SK-N-SH treated with all-trans-retinoic acid at 6 μM for 48 hours (cell line): ENCODE measurements around the gene PTPRD.

Source experiments
- ATAC-seq: fragments of 200-7000 bp; cut with Tn5 transposase; 3 replicates; pipeline ENCODE4 v1.9.1; 2020; ENCODE audit warnings: mild to moderate bottlenecking, moderate library complexity
- CREB5 ChIP-seq: fragments of 250-450 bp; sonication (Bioruptor Pico); IDR thresholded peaks from 2 replicates; pipeline ENCODE4 v1.5.1; 2020; ENCODE audit warnings: low read depth, mild to moderate bottlenecking, moderate library complexity
- CSDC2 ChIP-seq: fragments of 250-450 bp; sonication (Bioruptor Pico); IDR thresholded peaks from 2 replicates; pipeline ENCODE4 v1.5.0; 2020; ENCODE audit warnings: mild to moderate bottlenecking, moderate library complexity
- CSRNP3 ChIP-seq: fragments of 250-450 bp; sonication (Bioruptor Pico); IDR thresholded peaks from 2 replicates; pipeline ENCODE4 v1.5.1; 2021; ENCODE audit warnings: mild to moderate bottlenecking, moderate library complexity
- ESRRG ChIP-seq: fragments of 250-450 bp; sonication (Bioruptor Pico); IDR thresholded peaks from 2 replicates; pipeline ENCODE4 v1.6.1; 2021; ENCODE audit warnings: mild to moderate bottlenecking
- GLIS3 ChIP-seq: fragments of 250-450 bp; sonication (Bioruptor Pico); IDR thresholded peaks from 2 replicates; pipeline ENCODE4 v1.5.0; 2020; ENCODE audit warnings: mild to moderate bottlenecking, moderate library complexity
- ISL1 ChIP-seq: fragments of 250-450 bp; sonication (Bioruptor Pico); IDR thresholded peaks from 2 replicates; pipeline ENCODE4 v2.1.2; 2022; ENCODE audit warnings: mild to moderate bottlenecking, moderate library complexity
- OSR1 ChIP-seq: fragments of 250-450 bp; sonication (Bioruptor Pico); IDR thresholded peaks from 2 replicates; pipeline ENCODE4 v1.8.0; 2022; ENCODE audit warnings: moderate library complexity, mild to moderate bottlenecking, inconsistent platforms
- PATZ1 ChIP-seq: fragments of 250-450 bp; sonication (Bioruptor Pico); IDR thresholded peaks from 2 replicates; pipeline ENCODE4 v1.8.0; 2020; ENCODE audit warnings: mild to moderate bottlenecking, moderate library complexity, borderline replicate concordance
- PPARA ChIP-seq: fragments of 250-450 bp; sonication (Bioruptor Pico); IDR thresholded peaks from 2 replicates; pipeline ENCODE4 v1.5.0; 2020; ENCODE audit warnings: mild to moderate bottlenecking, borderline replicate concordance
- RARB ChIP-seq: fragments of 250-450 bp; sonication (Bioruptor Pico); IDR thresholded peaks from 2 replicates; pipeline ENCODE4 v1.8.0; 2021; ENCODE audit warnings: mild to moderate bottlenecking, moderate library complexity
- SNAI2 ChIP-seq: fragments of 250-450 bp; sonication (Bioruptor Pico); IDR thresholded peaks from 2 replicates; pipeline ENCODE4 v1.5.0; 2020; ENCODE audit warnings: mild to moderate bottlenecking, moderate library complexity
- TSHZ2 ChIP-seq: fragments of 250-450 bp; sonication (Bioruptor Pico); IDR thresholded peaks from 2 replicates; pipeline ENCODE4 v1.5.0; 2020; ENCODE audit warnings: mild to moderate bottlenecking, moderate library complexity
- ZC3H10 ChIP-seq: fragments of 250-450 bp; sonication (Bioruptor Pico); IDR thresholded peaks from 2 replicates; pipeline ENCODE4 v1.5.1; 2021; ENCODE audit warnings: mild to moderate bottlenecking, moderate library complexity
- ZFP3 ChIP-seq: fragments of 250-450 bp; sonication (Bioruptor Pico); IDR thresholded peaks from 2 replicates; pipeline ENCODE4 v1.5.0; 2020; ENCODE audit warnings: mild to moderate bottlenecking, moderate library complexity
- ZFP30 ChIP-seq: fragments of 450-650 bp; formaldehyde crosslinking; IDR thresholded peaks from 2 replicates; pipeline ENCODE4 v1.5.0; 2022; ENCODE audit warnings: mild to moderate bottlenecking, moderate library complexity
- ZNF565 ChIP-seq: fragments of 450-650 bp; formaldehyde crosslinking; conservative IDR thresholded peaks from 2 replicates; pipeline ENCODE4 v1.5.0; 2020; ENCODE audit warnings: low read depth, mild to moderate bottlenecking, moderate library complexity
- ZNF8 ChIP-seq: fragments of 450-650 bp; formaldehyde crosslinking; IDR thresholded peaks from 2 replicates; pipeline ENCODE4 v1.5.0; 2020; ENCODE audit warnings: mild to moderate bottlenecking, moderate library complexity

The PTPRD gene

GRCh38 chr9:10032166-10032565 is 580.6 kb downstream of the PTPRD start (continued):
- no peak for TF ChIP-seq PATZ1 (CRISPR knock-in tag)

GRCh38 chr9:10026443-10026984 is 586.3 kb downstream of the PTPRD start:
- TF ChIP-seq ZNF565 (CRISPR knock-in tag) (no peak), CREB5 (CRISPR knock-in tag) (no peak), OSR1 (CRISPR knock-in tag) (no peak), SNAI2 (CRISPR knock-in tag) (no peak), TSHZ2 (CRISPR knock-in tag) (no peak), RARB (CRISPR knock-in tag) (no peak), ZC3H10 (CRISPR knock-in tag) (no peak), ZNF8 (CRISPR knock-in tag) (no peak), ZFP30 (CRISPR knock-in tag) (no peak), ZFP3 (no peak), GLIS3 (no peak), ISL1 (CRISPR knock-in tag) (no peak)
- TF ChIP-seq, all 23 proteins: peak for 0
- no peak for ATAC-seq

- TF ChIP-seq ZC3H10 (CRISPR knock-in tag) = no peak
- no peak for TF ChIP-seq TSHZ2 (CRISPR knock-in tag)
- no peak for TF ChIP-seq CSDC2
- no peak for TF ChIP-seq PATZ1 (CRISPR knock-in tag)
- TF ChIP-seq ISL1 (CRISPR knock-in tag) = no peak
- no peak for TF ChIP-seq ZFP30 (CRISPR knock-in tag)
- no peak for TF ChIP-seq ESRRG (CRISPR knock-in tag)
- TF ChIP-seq OSR1 (CRISPR knock-in tag) = no peak
- no peak for TF ChIP-seq PPARA (CRISPR knock-in tag)
- TF ChIP-seq CSRNP3 (CRISPR knock-in tag) = no peak
- TF ChIP-seq ZFP3 = no peak
- TF ChIP-seq, all 23 proteins: peak for 0
- no peak for ATAC-seq
These were observed 597.0 kb downstream of the PTPRD start for GRCh38 chr9:10015755-10016154.
